Bone marrow (tissue), 2 donors: ENCODE measurements around the gene MYO5A.
A peak's percentile ranks its signal among the peaks of the same experiment; 100 is the strongest.
"Not testable (repeated sequence)": the region's sequence is repeated elsewhere in the genome, so short reads cannot be mapped to it uniquely, and the experiment has no call there.

Experiments
- DNase-seq, 2 donors: peaks; one replicate each; lab custom pipeline; 2025; lab: John Stamatoyannopoulos, UW

The MYO5A gene

DNA sequence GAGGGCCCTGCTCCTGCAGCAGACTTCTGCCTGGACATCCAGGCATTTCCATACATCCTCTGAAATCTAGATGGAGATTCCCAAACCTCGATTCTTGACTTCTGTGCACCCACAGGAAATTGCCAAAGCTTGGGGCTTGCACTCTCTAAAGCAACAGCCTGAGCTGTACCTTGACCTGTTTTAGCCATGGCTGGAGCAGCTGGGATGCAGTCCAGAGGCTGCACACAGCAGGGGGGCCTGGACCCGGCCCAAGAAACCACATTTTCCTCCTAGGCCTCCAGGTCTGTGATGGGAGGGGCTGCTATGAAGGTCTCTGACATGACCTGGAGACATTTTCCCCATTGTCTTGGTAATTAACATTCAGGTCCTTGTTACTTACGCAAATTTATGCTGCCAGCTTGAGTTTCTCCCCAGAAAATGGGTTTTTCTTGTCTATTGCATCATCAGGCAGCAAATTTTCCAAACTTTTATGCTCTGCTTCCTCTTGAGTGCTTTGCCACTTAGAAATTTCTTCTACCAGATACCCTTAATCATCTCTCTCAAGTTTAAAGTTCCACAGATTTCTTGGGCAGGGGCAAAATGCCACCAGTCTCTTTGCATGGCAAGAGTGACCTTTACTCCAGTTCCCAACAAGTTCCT, 11.8 kb upstream of the MYO5A start:
- DNase-seq = no peak

DNA sequence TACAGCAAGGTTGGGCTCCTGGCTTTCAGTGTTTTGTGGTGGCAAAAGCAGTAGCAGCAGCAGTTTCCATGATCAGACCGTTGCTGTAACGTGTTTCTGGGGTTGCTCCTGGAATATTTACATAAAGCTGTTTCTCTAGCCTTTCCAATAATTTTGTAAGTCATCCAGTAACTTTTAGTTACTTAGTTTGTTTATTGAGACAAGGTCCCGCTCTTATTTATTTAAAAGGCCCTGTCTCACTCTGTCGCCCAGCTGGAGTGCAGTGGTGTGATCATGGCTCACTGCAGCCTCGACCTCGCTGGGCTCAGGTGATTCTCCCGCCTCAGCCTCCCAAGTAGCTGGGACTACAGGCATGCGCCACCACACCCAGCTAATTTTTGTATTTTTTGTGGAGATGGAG, 8.8 kb upstream of the MYO5A start:
- DNase-seq = no peak

- no peak for DNase-seq
Observed at GRCh38 chr15:52532427-52532826, 3.7 kb upstream of the MYO5A start.

DNA sequence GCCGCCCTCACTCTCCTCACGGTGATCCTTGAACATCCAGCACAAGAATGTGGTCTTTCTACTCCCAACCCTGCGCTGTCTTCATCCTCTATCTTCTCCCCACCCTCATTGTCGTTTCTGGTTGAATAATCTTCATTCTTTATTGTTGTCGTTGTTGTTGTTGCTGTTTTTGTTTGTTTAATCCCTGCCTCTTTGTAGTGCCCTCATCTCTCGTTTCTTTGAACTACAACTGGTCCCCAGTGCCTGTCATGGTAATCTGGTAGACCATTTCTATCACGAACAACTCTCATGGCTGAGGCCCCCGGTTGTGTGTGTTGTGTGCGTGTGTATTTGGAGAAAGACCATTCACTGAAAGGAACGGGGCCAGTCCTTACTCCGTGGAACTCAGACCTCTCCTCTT, 1.3 kb upstream of the MYO5A start:
- DNase-seq = no peak

- DNase-seq = no peak
Observed at GRCh38 chr15:52529341-52529924, 753 bp upstream of the MYO5A start.

- peak in 1 of 2 donors; percentile 51 for DNase-seq
Observed at GRCh38 chr15:52527911-52528563, 643 bp downstream of the MYO5A start.

DNA sequence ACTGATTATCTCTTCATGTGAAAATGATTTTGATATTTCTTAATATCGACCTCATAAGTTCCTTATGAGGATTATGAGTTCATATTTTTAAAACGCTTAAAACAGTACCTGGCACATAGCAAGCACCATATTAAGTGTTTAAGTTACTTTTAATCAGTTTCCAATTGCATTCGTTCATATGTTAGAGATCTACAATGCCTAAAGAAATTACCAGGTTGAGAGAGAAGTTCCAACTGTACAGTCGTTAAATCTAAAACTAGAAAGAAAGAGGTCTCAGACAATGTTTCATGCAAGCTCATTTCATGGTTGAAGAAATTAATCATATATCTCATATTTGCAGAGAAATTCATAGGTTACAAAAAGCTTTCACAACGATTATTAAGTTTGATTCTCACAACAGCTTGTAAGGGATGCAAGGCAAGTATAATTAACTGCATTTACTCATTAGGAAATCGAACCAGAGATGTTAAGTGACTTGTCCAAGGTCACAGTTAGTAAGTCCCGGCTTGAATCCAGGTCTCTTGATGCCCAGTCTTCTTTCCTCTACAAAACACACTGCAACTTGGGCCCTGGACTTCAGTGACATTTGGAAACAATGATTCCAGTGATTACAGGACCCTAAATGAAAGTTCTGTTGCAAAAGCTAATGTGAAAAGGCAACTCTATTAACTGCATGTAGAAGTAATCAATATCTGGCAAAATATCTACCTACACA, 1.3 kb downstream of the MYO5A start:
- no peak for DNase-seq

- DNase-seq = no peak
Observed at GRCh38 chr15:52524223-52525136, 4.2 kb downstream of the MYO5A start.

- DNase-seq = no peak
Observed at GRCh38 chr15:52523647-52524046, 5.0 kb downstream of the MYO5A start.

- no peak for DNase-seq
Observed at GRCh38 chr15:52523192-52523591, 5.5 kb downstream of the MYO5A start.

- DNase-seq = no peak
Observed at GRCh38 chr15:52521682-52522081, 7.0 kb downstream of the MYO5A start.

GRCh38 chr15:52520421-52520820, 8.3 kb downstream of the MYO5A start:
- no peak for DNase-seq

DNA sequence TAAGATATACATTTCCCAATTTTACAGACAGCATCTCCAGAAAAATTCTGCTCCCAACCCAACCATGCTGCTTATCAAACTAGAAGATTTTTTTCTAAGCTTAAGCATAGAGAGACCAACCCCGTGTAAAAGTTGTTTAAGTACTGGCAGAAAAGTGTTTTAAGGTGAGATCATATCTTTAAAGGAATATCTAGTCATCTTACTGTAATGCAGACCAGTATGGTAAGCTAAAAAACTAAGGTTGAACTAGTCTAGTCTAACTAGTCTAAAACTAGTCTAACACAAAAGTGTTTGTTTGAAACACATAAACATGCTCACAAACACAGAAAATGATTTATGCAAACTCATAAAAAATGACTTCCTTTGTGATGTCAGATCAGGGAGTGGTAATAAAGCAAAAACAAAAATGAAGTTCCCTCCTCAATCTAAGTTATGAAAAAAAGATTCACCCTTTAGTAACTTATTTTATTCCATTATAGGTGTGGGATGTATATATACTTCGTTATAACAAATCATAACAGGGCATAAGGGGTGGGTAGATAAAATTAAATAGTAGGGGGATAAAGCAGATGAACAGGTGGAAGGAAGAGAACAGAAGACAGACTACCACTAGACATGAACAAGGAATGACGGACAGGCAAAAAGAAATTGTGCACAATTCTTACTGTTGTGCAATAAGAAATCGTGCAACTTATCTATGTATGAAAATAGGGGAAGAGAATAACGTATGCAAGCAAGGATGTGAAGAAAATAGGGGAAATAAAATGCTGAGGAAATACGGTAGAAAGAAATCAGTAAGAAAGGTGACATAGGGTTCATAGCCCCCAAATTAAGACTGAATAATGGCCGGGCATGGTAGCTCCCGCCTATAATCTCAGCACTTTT, 10.0 kb downstream of the MYO5A start:
- no peak for DNase-seq

DNA sequence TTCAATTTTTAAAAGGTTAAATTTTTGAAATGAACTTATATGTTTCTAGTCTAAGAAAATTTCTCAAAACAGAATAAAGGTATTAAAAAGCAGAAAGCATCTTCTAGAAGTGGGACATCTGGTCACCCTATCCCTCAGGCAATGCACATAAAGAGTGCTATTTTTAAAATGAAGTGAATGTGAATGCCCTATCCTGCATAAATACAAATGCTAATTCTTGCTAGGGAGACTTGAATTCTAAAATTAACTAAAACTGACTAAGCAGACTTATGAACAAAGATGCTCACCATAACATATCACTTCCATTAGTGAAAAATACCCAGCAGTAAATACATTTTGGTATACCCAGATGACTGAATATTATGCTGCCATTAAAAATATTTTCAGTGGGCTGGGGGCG, 11.7 kb downstream of the MYO5A start:
- no peak for DNase-seq

DNA sequence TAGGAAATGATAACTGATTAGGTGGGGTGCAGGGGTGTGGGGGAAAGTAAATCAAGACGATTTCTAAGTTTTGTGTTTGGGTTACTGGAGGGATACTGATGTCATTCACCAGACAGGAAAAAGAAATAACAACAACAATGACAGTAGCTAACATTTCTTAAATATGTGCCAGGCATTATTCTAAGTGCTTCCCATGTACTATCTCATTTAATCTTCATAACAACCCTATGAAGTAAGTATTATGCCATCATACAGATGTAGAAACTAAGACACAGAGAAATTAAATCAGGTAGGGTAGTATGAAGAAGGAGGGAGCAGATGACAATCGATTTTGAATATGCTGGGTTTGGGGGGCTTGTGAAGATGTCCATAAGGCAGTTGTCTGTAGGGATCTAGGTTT, 13.3 kb downstream of the MYO5A start:
- no peak for DNase-seq

DNA sequence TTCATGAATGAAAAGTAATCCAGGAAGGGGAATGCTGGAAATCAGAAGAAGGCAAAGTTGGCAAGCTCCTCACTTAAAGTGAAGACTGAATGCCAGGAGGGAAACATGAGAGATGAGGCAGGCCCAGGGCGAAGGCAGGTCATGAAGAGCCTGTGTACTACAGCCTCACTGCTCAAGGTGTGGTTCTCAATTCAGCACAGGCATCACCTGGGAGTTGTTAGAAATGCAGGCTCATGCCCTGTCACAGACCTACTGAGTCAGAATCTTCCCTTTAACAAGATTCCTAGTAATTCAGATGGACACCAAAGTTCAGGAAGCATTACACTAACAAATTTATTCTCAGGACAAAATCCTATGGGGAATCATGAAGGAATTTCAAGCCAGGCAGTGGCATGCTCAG, 14.2 kb downstream of the MYO5A start:
- DNase-seq = no peak

DNA sequence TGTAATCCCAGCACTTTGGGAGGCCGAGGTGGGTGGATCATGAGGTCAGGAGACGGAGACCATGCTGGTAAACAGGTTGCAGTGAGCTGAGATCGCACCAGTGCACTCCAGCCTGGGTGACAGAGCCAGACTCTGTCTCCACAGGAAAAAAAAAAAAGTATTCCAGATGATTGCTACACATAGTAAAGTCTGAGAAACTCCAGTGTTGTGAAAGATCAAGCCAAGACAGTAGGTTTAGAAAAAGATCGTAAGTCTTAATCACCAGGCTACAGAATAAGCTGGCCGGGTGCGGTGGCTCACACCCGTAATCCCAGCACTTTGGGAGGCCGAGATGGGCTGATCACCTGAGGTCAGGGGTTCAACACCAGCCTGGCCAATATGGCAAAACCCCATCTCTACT, 15.8 kb downstream of the MYO5A start:
- DNase-seq = not testable (repeated sequence)

DNA sequence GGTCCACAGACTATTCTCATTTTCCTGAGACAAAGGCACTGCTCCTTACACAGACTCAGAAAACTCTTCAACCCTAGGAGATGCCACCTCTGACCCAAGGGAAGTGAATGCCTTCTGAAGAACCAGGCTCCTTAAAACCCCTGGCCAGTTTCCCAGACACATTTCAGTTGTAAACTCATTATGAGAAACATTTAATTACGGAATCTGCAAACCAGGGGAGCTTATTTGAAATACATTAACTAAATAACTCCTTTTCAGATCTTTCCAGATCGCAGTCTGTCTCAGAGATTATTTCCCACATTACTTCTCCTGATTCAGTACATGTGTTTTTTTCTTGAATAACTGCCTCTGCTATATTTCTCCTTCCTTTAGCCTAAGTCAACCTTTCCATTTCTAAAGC, 17.6 kb downstream of the MYO5A start:
- no peak for DNase-seq

DNA sequence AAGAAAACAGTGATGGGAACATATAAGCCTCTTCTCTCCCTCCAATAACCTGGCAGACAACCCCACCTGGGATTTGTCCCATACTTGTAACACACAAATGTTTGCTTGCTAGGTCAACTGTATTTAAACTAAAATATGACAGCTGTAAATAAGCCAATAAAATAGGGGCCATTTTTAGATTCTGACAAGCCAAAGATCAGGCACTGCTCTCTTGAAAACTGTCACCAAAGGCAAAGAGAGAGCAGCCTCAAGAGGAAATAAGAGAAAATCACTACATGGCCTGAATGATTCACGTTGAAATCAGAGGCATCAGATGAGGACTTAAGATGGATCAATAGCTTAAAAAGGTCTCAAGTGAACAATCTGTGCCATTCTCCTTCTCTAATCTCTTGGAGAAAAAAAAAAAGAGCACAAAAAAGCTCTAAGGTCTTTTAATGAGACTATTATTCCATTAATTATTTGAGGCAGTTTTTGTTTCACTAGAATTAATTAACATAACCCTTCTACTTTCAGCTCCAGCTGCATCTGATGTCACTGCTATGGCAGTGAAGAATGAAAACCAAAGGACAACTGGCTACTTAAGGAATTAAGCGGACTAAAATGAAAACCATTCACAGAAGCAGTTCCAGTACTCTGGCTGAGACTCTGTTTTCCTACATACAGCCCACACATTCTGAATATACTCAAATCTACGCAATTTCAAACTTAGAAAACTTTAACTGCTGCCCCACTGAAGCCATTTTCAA, 19.0 kb downstream of the MYO5A start:
- DNase-seq = no peak

- no peak for DNase-seq
Observed at GRCh38 chr15:52506549-52506948, 22.1 kb downstream of the MYO5A start.
